ENCODE measurements around the gene RCN2. TPM values are rescaled to one million over a fixed set of nuclear protein-coding genes. Genes with fewer than 3 reads are reported as not detected.
A peak's percentile ranks its signal among the peaks of the same experiment; 100 is the strongest.

The RCN2 gene
- total RNA-seq, 2 experiments from 2014 or later, result 29.6 TPM

DNA sequence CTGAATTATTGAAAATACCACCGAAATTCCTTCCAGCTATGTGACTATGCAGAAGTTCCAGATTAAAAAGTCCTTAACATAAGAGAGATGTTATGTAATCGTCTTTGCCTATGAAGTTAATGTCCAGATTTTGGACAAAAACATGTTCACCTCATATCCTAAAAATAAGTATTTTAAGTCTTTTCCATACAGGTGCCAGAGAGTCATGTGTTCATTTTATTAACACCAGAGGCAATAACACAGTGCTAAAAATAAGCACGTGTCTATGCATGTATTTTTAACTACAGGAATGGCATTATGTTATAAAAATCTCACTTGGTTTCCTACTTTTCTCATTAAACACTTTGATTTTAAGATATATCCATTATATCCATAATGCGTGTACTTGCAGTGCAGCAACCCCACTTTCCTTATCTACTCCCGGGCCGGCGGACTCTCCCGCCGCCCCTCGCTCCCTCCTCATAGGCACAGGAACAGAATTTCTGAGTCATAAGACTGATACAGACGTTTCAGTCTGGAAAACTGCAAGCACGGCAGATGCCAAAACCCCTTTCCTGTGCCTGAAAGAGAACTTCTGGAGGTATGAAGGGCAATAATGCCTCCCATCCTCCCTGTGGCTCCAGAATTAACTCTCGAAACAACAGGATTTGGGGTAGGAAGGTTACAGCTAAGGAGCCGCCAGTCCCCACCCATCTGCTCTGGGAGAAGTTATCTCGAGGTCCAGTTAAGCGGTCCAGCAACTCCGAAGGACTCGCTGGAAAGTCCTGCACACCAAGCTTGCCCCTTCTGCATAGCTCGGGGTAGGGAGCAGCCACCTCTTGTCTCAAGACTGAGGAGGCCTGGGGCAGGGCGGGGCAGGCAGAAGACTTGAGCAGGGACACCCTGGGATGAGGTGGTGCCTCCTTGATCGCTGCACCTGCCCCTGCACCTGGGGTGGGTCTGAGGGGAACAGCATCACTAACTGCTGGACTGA is 41.1 kb downstream of the RCN2 start:
- DNase-seq (no peak), ATAC-seq (ENCODE audit: low read depth) (peak; percentile 24)
- Mint-ChIP-seq H3K9me3 (no peaks in the 10 kb centered on the region), H3K4me1 (peaks cover 25% of the 10 kb centered on the region), H3K36me3 (peaks cover under 1% of the 10 kb centered on the region), H3K4me3 (no peak overlapping the region), H3K27ac (no peak overlapping the region), H3K27me3 (peaks cover 6% of the 10 kb centered on the region)
- POLR2A ChIA-PET, result interaction anchor here (0.7 to 2.3 kb wide), 3 partner anchors 23 to 130 kb away, joined by 3 to 17 read pairs (median 3); partner anchors contain the start of gene PSTPIP1

DNA sequence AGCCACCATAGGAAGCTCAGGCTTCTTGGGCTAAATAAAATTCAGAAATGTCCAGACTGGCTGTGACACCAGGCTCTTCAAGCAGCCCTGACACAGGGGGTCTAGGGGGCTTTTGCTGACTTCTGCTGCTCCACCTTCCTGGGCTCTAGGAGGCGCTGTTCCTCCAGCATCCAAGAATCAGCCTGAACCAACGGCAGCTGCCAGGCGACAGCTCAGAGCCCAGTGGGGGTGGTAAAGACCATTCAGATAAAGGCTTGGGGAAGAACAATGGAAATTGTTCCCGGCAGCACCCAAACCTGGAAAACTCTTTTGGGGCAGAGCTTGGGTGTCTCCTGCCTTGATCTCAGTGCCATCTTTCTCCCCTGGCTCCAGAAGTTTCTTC is 41.8 kb downstream of the RCN2 start:
- POLR2A ChIA-PET, result interaction anchor here (0.7 to 2.3 kb wide), 3 partner anchors 23 to 129 kb away, joined by 3 to 17 read pairs (median 3); partner anchors contain the start of gene PSTPIP1
- Mint-ChIP-seq H3K9me3 (no peaks in the 10 kb centered on the region), H3K4me3 (no peak overlapping the region), H3K36me3 (peaks cover 2% of the 10 kb centered on the region), H3K27me3 (peaks cover 6% of the 10 kb centered on the region), H3K27ac (no peak overlapping the region), H3K4me1 (peaks cover 27% of the 10 kb centered on the region)
- DNase-seq, result peak; percentile 67
- ATAC-seq (ENCODE audit: low read depth), result peak; percentile 58

DNA sequence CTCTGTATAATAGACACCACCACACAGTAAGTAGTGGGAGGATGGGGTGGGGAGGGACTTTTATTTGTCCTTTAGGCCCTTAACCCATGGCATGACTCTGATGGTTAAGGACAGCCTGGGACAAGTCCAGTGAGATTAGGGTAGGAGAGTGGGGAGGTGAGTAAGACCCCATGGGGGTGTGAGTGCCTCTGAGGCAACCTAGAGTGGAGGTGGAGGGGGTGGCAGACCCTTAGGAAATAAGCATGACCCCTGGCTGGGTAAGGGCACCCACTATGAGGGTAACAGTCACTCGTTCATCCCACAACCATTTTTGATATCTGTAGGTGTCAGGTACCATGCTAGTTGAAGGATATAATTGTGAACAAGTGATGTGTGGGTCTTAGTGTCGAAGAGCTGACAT is 42.4 kb downstream of the RCN2 start:
- no peak overlapping the region for H3K4me3 Mint-ChIP-seq
- no peak for ATAC-seq (ENCODE audit: low read depth)
- no peak overlapping the region for H3K27ac Mint-ChIP-seq
- H3K36me3 Mint-ChIP-seq, result peaks cover 3% of the 10 kb centered on the region
- H3K9me3 Mint-ChIP-seq, result peaks cover 1% of the 10 kb centered on the region
- POLR2A ChIA-PET, result interaction anchor here (0.7 to 2.3 kb wide), 5 partner anchors 22 to 206 kb away, joined by 3 to 17 read pairs (median 3); partner anchors contain the start of gene PSTPIP1
- DNase-seq, result no peak
- H3K27me3 Mint-ChIP-seq, result peaks cover 6% of the 10 kb centered on the region
- H3K4me1 Mint-ChIP-seq, result peaks cover 27% of the 10 kb centered on the region

DNA sequence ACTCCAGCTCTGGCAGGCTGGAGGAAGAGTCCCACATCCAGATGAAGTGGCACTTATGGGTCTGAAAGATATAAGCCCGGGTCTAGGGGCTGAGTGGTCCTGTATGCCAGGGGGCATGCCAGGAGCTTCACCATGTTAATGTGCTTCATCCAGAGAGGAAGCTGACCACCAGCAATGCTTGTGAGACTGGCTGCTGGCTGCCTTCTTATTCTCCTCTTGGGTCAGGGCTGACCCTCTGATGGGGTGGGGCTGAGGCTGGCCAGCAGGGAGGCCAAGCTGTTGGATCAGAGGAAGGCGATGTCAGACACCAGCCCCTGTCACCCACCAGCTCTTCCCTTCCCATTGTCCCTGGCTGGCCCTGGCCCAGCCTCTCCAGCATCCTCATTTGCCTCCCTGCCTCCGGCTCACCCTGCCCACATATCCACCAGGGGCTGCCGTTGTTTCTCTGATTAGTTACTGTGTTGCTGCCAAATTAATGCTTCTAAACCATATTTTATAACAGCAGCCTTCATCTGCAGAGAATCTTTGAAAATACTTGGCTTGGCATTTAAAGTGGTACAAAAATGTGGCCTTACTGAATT is 43.0 kb downstream of the RCN2 start:
- POLR2A ChIA-PET, result interaction anchor here (0.9 to 2.3 kb wide), 3 partner anchors 21 to 205 kb away, joined by 3 to 17 read pairs (median 12); partner anchors contain the start of gene PSTPIP1
- H3K27me3 Mint-ChIP-seq, result peaks cover 3% of the 10 kb centered on the region
- no peak for DNase-seq
- no peak overlapping the region for H3K4me3 Mint-ChIP-seq
- H3K9me3 Mint-ChIP-seq, result peaks cover 2% of the 10 kb centered on the region
- H3K4me1 Mint-ChIP-seq, result peaks cover 27% of the 10 kb centered on the region
- H3K36me3 Mint-ChIP-seq, result peaks cover 3% of the 10 kb centered on the region
- peak overlapping the region; percentile 41 for H3K27ac Mint-ChIP-seq
- ATAC-seq (ENCODE audit: low read depth), result no peak

- peaks cover 6% of the 10 kb centered on the region for H3K9me3 Mint-ChIP-seq
- H3K4me1 Mint-ChIP-seq, result peaks cover 27% of the 10 kb centered on the region
- H3K36me3 Mint-ChIP-seq, result peaks cover 3% of the 10 kb centered on the region
- no peaks in the 10 kb centered on the region for H3K27me3 Mint-ChIP-seq
- H3K4me3 Mint-ChIP-seq, result peak overlapping the region; percentile 63
- POLR2A ChIA-PET, result interaction anchor here (0.6 to 2.3 kb wide), 7 partner anchors 11 to 55 kb away, joined by 3 to 12 read pairs (median 5); partner anchors contain the start of gene PSTPIP1
- no peak for ATAC-seq (ENCODE audit: low read depth)
- peak overlapping the region; percentile 79 for H3K27ac Mint-ChIP-seq
- no peak for DNase-seq
Observed at GRCh38 chr15:76976141-76976540, 44.6 kb downstream of the RCN2 start.

DNA sequence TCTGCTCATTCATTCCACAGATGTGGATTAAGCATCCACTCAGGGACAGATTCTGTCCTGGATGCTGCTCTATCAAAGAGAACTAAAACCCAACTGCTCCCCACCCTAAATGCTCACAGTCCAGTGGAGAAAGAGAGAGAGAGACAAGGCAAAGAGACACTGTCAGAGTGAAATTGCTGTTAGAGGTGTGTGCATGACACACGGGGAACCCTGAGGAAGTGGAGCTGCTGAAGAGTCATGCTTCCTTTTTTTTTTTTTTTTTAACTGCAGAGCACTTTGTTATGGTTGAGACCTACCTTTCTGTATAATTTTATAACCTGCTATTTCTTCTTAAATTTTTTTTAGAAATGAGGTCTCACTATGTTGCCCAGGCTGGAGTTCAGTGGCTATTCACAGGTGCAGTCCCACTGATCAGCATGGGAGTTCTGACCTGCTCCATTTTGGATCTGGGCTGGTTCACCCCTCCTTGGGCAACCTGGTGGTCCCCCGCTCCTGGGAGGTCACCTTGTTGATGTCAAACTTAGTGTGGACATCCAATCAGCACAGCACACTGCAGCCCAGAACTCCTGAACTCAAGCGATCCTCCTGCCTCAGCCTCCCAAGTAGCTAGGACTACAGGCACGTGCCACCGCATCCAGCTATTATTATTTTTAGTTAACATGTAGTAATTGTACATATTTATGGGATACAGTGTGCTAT is 45.2 kb downstream of the RCN2 start:
- peaks cover 28% of the 10 kb centered on the region for H3K4me1 Mint-ChIP-seq
- ATAC-seq (ENCODE audit: low read depth), result peak; percentile 82
- POLR2A ChIA-PET, result interaction anchor here (0.5 to 1.8 kb wide), 8 partner anchors 10 to 50 kb away, joined by 3 to 11 read pairs (median 4); partner anchors contain the start of gene PSTPIP1
- peak overlapping the region; percentile 63 for H3K4me3 Mint-ChIP-seq
- H3K27me3 Mint-ChIP-seq, result no peaks in the 10 kb centered on the region
- H3K9me3 Mint-ChIP-seq, result peaks cover 6% of the 10 kb centered on the region
- peak overlapping the region; percentile 79 for H3K27ac Mint-ChIP-seq
- no peak for DNase-seq
- peaks cover 3% of the 10 kb centered on the region for H3K36me3 Mint-ChIP-seq

DNA sequence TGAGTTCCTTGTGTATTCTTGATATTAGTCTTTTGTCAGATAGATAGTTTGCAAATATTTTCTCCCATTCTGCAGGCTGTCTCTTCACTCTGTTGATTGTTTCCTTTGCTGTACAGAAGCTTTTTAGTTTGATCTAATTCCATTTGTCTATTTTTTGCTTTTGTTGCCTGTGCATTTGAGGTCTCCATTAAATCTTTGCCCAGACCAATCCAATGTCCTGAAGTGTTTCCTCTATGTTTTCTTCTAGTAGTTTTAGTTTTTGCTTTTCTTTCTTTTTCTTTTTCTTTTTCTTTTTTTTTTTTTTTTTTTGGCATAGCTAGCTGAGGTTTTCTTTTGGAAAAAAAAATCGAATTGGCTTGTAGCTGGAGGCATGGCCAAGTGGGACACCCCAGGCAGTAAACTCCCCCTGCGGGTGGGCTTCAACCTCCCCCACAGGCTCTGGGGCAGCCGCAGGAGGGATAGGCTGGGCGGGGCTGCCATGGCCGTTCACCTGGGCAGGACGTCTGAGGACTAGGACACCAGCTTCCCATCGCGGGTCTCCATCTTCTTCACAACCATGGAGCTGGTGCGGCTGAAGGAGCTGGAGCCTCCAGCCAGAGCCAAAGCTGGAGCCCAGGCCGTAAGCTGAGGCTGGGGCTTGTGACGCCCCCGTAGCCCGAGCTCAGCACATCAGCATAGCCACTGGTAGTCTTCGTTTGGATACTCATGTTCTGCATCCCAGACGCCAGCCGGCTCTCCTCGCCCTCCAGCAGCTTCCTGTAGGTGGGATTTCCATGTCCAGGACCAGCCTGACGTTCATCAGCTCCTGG is 47.2 kb downstream of the RCN2 start:
- Mint-ChIP-seq H3K9me3 (peaks cover 6% of the 10 kb centered on the region), H3K36me3 (peaks cover 3% of the 10 kb centered on the region), H3K27me3 (no peaks in the 10 kb centered on the region), H3K4me1 (peaks cover 29% of the 10 kb centered on the region), H3K27ac (no peak overlapping the region), H3K4me3 (no peak overlapping the region)
- POLR2A ChIA-PET, result interaction anchor here (0.9 to 1.2 kb wide), 2 partner anchors 19 to 65 kb away, joined by 3 to 4 read pairs; no protein-coding TSS in a partner anchor
- ATAC-seq (ENCODE audit: low read depth) (no peak), DNase-seq (no peak)

DNA sequence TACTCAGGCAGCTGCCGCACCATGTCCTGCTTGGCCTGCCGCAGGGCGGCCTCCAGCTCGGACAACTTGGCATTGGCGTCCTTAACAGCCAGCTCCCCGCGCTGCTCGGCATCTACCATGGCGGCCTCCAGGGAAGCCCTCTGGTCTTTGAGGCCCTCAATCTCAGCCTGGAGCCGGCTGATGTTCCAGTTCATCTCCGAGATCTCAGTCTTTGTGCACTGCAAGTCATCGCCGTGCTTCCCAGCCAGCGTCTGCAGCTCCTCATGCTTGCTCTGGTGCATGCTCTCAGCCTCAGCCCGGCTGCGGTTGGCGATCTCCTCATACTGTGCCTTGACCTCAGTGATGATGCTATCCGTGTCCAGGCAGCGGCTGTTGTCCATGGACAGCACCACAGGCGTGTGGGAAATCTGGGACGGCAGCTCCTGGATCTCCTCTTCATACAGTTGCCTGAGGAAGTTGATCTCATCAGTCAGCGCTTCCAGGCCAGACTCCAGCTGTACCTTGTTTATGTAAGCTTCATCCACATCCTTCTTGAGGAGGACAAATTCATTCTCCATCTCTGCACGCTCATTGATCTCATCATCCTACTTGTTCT is 47.9 kb downstream of the RCN2 start:
- Mint-ChIP-seq H3K27me3 (no peaks in the 10 kb centered on the region), H3K4me1 (peaks cover 30% of the 10 kb centered on the region), H3K36me3 (peaks cover 3% of the 10 kb centered on the region), H3K4me3 (no peak overlapping the region), H3K9me3 (peaks cover 6% of the 10 kb centered on the region), H3K27ac (no peak overlapping the region)
- ATAC-seq (ENCODE audit: low read depth), result no peak
- POLR2A ChIA-PET, result interaction anchor here (1.2 to 1.7 kb wide), 2 partner anchors 16 to 18 kb away, joined by 3 to 5 read pairs; partner anchors contain the start of gene PSTPIP1
- DNase-seq, result no peak

DNA sequence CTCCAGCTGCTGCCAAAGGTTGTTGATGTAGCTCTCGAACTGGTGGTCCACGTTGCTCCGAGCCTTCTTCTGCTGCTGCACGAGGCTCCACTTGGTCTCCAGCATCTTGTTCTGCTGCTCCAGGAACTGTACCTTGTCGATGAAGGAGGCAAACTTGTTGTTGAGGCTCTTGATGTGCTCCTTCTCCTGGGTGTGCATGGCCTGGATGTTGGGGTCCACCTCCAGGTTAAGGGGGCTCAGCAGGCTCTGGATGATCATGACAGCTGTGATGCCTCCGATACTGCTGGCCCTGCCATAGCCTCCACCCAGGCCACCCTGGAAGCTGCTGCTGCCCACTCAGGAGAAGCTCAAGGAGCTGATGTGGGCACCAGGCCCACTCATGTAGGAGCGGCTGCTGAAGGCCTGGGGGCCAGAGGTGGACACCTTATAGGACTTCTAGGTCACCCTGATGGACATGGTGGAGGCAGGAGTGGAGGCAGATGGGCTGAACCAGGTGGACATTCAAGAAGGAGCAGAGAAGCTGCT is 48.5 kb downstream of the RCN2 start:
- Mint-ChIP-seq H3K4me1 (peaks cover 26% of the 10 kb centered on the region), H3K36me3 (peaks cover 3% of the 10 kb centered on the region), H3K4me3 (no peak overlapping the region), H3K9me3 (peaks cover 6% of the 10 kb centered on the region), H3K27me3 (no peaks in the 10 kb centered on the region), H3K27ac (no peak overlapping the region)
- POLR2A ChIA-PET, result interaction anchor here (1.7 kb wide), 1 partner anchor 15 kb away, joined by 5 read pairs; the partner anchor contains the start of gene PSTPIP1
- no peak for ATAC-seq (ENCODE audit: low read depth)
- DNase-seq, result no peak

- no peak overlapping the region for H3K4me3 Mint-ChIP-seq
- H3K9me3 Mint-ChIP-seq, result peaks cover 6% of the 10 kb centered on the region
- H3K27me3 Mint-ChIP-seq, result no peaks in the 10 kb centered on the region
- POLR2A ChIA-PET, result interaction anchor here (3.5 kb wide), 1 partner anchor 13 kb away, joined by 22 read pairs; the partner anchor contains the start of gene PSTPIP1
- ATAC-seq (ENCODE audit: low read depth) (no peak), DNase-seq (no peak)
- H3K27ac Mint-ChIP-seq, result no peak overlapping the region
- H3K4me1 Mint-ChIP-seq, result peaks cover 26% of the 10 kb centered on the region
- H3K36me3 Mint-ChIP-seq, result peaks cover 3% of the 10 kb centered on the region
Observed at GRCh38 chr15:76982356-76982755, 50.8 kb downstream of the RCN2 start.

DNA sequence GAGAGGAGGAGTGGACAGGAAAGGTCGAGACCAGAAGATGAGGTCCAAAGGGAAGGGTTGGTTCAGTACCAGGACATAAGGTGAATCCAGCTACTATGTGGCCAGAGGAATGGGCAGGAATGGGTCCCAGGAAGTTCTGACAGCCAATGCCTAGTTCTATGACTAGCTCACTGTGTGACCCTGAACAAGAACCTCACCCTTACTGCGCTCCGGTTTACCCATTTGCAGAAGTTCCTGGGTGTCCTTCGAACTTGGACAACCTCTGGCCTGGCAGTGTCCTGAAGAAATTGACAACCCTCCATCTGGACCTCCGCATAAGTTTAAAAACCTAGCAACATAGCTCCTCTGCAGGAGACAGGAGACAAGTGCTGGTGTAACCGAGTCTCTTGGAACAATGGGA is 51.2 kb downstream of the RCN2 start:
- H3K27ac Mint-ChIP-seq, result no peak overlapping the region
- peaks cover 2% of the 10 kb centered on the region for H3K36me3 Mint-ChIP-seq
- POLR2A ChIA-PET, result interaction anchor here (3.5 kb wide), 1 partner anchor 12 kb away, joined by 22 read pairs; the partner anchor contains the start of gene PSTPIP1
- no peaks in the 10 kb centered on the region for H3K27me3 Mint-ChIP-seq
- H3K4me1 Mint-ChIP-seq, result peaks cover 27% of the 10 kb centered on the region
- no peak for DNase-seq
- peaks cover 6% of the 10 kb centered on the region for H3K9me3 Mint-ChIP-seq
- no peak overlapping the region for H3K4me3 Mint-ChIP-seq
- no peak for ATAC-seq (ENCODE audit: low read depth)
